DOHH2 (cell line): ENCODE measurements around the gene TTC27.

Experiments used
- CTCF ChIP-seq: fragments of 200-600 bp; sonication (generic); IDR thresholded peaks from one replicate; pipeline ENCODE4 v1.5.1; 2014; ENCODE audit warnings: antibody characterized with exemption, mild to moderate bottlenecking, low read depth, low read length; ENCODE audit not compliant: poor library complexity, severe bottlenecking
- EZH2phosphoT487 ChIP-seq: fragments of 200-600 bp; sonication (generic); IDR thresholded peaks from 2 replicates; pipeline ENCODE4 v1.6.1; 2017; ENCODE audit warnings: borderline replicate concordance, mild to moderate bottlenecking, antibody characterized with exemption, low read length, moderate library complexity, mixed read lengths

GRCh38 chr2:32807662-32808061 lies 179.8 kb downstream of the TTC27 start:
- TF ChIP-seq CTCF: no peak
- no peak for TF ChIP-seq EZH2phosphoT487
